NCI-H1930 (cell line): ENCODE measurements around the gene CHCHD3.

ENCODE experiments used
- DNase-seq, 2 experiments: peaks; one replicate each; lab custom pipeline; 2025; lab: John Stamatoyannopoulos, UW

The CHCHD3 gene

DNA sequence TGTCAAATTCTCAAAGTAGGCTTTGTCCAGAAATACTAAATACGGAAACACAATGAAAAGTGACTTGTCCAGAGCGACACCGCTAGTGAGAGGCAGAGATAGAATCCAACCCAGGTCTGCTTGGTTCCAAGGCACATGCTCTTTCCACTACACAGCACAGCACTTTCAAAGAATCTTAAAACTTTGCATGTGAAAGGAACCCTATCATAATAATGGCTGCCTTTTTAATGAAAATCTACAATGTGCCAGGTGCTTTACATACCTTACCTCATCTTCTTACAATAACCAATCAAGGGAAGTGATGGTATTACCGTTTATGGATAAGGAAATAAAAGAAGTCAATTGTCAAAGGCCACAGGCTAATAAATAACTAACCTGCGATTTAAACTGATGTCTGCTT lies 2.6 kb downstream of the CHCHD3 start:
- DNase-seq: no peak

DNA sequence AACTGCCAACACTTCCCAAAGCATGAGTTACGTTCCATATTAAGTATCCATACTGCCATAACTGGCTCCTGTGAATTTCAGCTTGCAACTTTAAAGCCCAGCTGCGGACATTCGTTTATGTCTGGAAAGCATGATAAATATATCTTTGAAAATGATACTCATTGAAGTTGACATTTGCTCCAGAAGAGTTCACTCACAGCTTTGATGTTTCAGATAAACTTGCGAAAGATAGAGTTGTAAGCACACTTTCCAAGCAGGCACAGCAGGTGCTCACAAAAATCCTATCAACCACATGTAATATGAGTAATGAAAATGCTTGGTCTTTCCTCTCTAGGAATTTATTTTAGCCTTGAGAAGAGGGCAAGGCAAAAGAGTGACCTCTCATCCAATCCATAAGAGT lies 4.5 kb downstream of the CHCHD3 start:
- DNase-seq: no peak

- DNase-seq: no peak
Observed at GRCh38 chr7:133076142-133076541, 5.7 kb downstream of the CHCHD3 start.

GRCh38 chr7:133071506-133071905 lies 10.4 kb downstream of the CHCHD3 start:
- no peak for DNase-seq

GRCh38 chr7:133070562-133070961 lies 11.3 kb downstream of the CHCHD3 start:
- DNase-seq: no peak

DNA sequence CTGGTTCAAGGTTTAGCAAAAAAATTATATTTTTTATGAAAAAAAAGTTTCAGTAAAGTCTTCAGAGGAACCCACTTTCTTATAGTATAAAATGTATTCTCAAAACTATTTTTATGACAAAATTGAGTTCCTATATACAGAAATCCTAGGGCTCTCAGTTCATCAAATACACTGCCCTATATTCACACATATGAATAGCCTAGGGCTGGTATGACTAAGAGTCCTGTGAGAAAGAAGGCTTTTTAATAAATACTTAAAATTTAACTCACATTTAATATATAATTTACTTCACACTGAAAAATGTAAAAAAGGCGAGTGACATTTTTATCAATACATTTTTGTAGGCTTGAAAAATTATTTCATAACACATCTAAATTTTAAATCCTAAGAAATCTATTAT lies 16.6 kb downstream of the CHCHD3 start:
- DNase-seq: no peak

DNA sequence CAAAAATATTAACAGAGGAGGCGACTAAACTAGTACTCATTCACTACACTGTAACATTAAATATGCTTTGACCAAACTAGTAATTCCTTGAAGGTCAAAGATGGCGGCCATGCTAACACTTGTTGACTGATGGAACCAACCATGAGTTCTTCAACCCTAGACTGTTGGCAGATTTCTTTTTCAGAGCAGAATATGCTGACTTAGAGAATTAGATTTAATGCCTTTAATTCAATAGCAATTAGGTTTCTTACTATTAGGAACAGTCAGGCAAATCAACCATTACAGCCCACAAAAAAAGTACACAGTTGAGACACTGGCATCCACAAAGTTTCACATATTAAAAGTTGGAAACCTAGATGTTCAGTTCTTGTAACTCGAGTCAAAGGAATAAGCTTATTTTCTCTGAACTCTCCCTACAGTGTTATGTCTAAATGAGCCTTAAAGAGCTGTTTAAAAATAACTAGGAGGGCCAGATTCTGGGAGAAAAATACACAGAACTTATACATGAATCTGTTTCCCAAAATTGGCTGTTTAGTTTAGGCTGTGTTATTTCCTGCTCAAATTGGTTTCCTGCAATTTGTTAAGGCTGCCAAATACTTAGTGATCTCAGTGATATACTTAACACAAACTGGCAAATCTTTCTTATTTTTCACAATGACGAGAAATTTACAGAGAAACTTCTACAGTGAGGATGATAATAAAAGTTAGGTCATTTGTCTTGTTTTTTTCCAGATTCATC lies 17.6 kb downstream of the CHCHD3 start:
- no peak for DNase-seq

DNA sequence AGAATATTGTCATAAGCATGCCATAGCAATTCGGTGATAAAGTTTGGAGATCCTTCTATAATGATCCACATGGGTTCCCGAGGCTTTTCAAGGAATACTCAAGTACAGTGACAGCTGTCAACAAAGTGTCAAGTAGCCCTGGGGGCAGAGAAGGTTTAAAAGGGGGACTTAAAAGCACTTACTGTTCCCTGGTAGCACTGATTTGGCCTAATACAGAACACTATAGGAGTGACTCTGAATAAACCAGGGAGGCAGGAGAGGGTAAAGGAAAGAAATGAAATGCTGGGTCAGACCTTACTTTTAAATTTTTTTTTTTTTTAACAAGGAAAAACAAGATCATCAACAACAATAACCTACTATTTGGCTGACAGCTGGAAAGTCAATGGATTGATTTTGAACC lies 20.1 kb downstream of the CHCHD3 start:
- DNase-seq: no peak

DNA sequence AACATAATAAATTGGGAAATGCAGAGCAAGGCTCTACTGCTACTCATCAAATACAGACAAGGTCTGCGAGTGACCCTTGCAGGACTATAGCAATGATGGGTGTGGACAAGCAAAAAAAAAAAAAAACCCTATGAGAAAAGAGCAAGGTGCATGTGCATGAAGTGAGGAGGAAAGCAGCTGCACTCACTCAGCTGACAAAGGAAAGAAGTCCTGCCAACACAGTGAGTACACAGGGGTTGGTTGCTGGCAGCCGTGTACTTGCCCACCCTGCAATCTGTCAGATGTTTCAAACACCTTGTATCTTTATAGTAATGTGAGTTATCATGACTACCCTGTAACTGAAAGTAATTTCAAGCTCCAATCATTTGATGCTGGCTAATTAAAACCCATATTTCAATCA lies 20.5 kb downstream of the CHCHD3 start:
- DNase-seq: no peak

GRCh38 chr7:133060004-133060403 lies 21.9 kb downstream of the CHCHD3 start:
- DNase-seq: no peak

DNA sequence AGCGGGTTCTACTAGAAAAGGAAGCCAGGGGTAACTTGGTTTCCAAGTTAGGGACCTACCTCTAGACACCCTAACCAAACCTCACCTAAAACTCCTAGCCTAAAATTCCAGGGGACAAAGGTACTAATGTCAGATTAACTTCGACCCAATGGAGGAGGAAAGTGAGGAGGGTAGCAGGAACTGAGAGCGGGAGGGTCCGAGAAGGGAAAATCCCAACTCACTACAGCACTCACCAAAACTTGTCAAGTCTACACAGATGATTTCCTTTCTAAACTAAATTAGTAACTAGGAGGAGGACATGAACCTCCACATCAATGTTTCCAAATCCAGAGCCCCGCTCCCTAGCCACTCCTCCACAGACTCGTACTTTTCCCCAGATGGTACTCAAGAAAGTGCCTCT lies 22.6 kb downstream of the CHCHD3 start:
- no peak for DNase-seq

GRCh38 chr7:133056370-133057238 lies 25.3 kb downstream of the CHCHD3 start:
- no peak for DNase-seq

DNA sequence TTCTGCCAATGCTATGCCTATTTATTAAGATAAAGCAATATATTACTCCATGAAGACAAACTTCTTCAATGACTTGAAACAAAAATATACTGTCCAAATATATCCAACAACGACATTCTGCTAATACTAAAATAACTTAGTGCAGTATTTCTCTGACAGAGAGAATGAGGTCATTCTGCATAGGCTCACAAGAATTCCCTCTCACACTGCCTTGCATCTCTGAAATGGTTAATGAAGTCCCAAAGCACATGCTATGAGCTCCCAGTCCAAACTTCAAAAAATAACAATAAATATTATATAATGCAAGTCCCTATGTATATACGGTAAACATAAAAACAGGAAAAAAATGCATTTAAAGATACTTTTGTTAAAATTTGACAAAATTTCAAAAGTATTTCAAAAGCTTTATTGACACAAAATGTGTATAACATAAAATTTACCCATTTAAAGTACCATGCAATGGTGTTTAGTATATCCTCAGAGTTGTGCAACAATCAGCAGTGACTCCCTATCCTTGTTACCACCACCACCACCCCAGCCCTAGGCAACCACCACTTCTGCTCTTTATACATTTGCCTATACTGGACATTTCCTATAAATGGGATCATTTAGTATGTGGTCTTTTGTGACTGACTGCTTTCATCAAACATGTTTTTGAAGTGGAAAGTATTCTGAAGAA lies 27.6 kb downstream of the CHCHD3 start:
- no peak for DNase-seq

DNA sequence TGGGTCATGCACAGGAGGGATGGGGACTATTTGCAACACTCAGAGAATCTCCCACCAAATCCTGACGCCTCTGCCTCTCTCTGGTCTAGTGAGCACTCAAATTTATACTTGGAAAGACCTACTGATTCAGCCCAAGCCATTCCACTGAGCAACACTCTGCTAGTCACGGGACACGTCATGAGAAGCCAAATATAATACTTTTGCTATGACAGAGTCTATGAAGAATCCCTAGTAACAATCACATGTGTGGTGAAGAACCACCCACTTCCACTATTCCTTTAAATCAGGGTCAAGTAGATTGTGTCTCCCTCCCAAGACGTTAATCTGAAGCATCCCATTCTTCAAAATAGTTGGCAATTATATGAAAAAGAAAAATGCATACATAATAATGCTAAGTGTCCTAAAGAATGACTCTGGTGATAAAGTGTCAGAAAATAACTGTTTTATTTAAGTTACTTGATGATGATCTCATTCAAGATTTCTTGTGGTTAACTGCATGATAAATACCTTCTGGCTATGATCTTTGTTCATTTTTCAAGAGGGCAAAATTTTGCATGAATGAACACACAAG lies 28.5 kb downstream of the CHCHD3 start:
- no peak for DNase-seq

DNA sequence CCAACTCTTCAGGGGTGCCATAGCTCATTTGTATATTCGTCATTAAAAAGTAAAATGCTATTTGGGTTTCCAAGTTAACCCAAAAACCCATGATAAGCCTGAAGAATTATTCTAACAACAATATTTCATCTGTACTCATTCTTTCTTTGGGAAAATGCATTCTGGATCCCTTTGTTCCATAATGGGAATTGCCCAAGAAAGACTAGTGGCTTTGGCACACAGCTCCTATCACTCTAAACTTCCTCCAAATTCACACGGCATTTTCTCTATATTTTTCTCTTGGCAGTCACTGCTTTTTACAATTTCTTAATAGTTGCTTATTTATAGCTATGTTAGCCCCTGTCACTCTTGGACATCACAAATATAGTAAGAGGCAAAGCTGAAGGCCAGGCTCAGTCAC lies 29.1 kb downstream of the CHCHD3 start:
- DNase-seq: no peak

- DNase-seq: no peak
Observed at GRCh38 chr7:133052401-133052756, 29.5 kb downstream of the CHCHD3 start.

DNA sequence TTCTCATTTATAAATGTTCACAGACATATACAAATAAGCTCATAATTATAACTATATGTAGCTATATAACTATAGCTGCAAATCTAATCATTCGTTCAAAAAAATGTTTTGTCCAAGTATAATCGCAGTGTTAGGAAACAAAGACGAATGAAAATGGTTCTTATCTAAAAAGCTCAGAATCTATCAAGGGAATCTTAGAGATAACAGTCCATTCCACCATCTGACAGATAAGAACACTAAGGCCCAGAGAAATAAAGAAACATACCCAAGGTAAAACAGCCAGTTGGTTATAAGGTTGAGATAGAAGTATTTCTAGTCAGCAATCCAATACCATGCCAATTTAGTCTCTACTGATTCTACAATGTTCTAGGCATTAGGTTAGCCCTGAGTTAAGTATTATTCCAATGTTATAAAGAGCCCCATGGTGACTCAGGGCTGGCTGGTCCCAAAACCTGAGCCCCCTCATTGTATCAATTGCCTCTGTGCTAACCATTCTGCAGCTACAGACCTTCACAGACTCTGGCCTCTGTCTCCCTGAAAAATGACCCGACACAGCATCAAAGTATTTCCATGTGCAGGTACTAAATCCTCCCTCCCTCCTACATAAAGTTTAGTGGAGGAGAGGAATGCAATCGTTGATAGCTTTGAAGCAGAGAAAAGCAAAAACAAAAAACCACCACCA lies 30.0 kb downstream of the CHCHD3 start:
- no peak for DNase-seq

DNA sequence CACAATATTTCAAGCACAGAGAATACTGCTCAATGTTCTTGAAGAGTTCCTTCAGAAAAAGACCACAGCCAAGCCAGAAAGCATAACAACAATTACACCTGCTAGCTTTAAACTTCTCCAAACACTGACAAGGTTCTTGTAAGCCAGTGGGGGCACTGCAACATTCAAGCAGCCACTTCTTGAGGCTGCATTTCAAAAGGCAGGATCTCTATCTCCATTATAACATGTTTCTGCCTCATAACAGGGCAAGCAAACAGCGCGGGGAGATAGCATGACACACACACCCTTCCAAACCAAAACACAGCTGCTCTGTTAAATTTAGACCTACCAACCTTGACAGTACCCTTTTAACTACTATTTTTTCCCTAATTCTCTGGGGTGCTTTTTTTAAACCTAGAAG lies 30.8 kb downstream of the CHCHD3 start:
- DNase-seq: no peak

GRCh38 chr7:133050200-133050995 lies 31.5 kb downstream of the CHCHD3 start:
- no peak for DNase-seq

DNA sequence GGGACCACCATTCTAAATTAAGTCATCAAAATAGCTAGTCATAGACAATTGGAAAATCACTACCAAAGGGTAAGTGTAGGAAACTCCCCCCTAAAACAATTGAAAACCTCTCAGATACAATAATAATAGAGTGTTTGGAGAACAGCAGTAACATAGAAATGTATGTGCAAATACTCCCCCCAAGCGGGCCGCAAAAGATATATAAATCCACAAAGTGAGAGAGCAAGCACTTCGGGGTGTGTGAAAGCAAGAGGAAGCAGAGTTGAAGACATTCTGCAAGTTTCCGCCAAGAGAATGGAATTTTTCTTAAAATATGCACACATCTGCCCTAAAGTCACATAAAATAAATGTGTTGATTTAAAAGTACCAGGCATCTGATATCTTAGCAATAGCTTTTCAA lies 33.3 kb downstream of the CHCHD3 start:
- no peak for DNase-seq

DNA sequence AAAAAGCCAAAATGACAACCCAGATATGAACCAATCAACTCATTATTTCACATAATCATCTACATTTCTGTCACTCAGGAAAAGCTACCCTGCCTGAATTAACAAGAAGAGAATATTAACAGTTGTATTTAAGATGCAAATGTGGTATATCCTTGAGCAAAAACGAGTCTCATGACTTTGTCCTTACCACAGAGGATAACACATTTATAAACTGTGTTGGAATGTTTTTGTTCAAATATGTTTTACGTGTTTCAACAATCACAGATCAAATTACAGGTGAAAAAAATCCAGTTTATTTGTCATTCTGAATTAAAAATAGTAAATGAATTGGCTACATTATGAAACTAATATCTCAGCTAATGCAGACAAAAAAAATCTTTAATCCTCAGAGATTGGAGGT lies 34.6 kb downstream of the CHCHD3 start:
- no peak for DNase-seq
